Ramos (cell line): Measurements from ENCODE around the gene NTF4.

Experiments used
- in situ Hi-C: fragments of 300-500 bp; cut with MboI; formaldehyde crosslinking; loops from one replicate; pipeline ENCODE4 v1.14.3; 2022; ENCODE audit warnings: low sequenced_read_pairs; ENCODE audit not compliant: unreplicated experiment

The NTF4 gene

GRCh38 chr19:49064768-49065611 is at the start of gene NTF4:
Gene NTF4 (minus strand): TSS chr19:49064818. CDS start chr19:49061997, 2,821 bp downstream.
- in situ Hi-C loops: no loop called here

- in situ Hi-C loops: no loop called here
These were observed 49.4 kb upstream of the NTF4 start, which contains the start of gene LIN7B for GRCh38 chr19:49113762-49114629. Gene LIN7B (plus strand): TSS chr19:49114370. CDS start chr19:49114405, 35 bp downstream.

- in situ Hi-C loops: no loop called here
These were observed 46.8 kb upstream of the NTF4 start for GRCh38 chr19:49111218-49111998.

- in situ Hi-C loops: no loop called here
These were observed 45.9 kb upstream of the NTF4 start for GRCh38 chr19:49110567-49110966.

GRCh38 chr19:49109569-49110233 is 45.1 kb upstream of the NTF4 start:
- in situ Hi-C loops: no loop called here

- in situ Hi-C loops: no loop called here
These were observed 44.4 kb upstream of the NTF4 start for GRCh38 chr19:49109051-49109450.

GRCh38 chr19:49107625-49108459 is 43.2 kb upstream of the NTF4 start:
- in situ Hi-C loops: no loop called here

GRCh38 chr19:49106648-49107135 is 42.1 kb upstream of the NTF4 start:
- in situ Hi-C loops: no loop called here

GRCh38 chr19:49104229-49104864 is 39.7 kb upstream of the NTF4 start:
- in situ Hi-C loops: no loop called here

- in situ Hi-C loops: no loop called here
These were observed 38.9 kb upstream of the NTF4 start for GRCh38 chr19:49103331-49104085.

GRCh38 chr19:49102303-49102702 is 37.7 kb upstream of the NTF4 start:
- in situ Hi-C loops: no loop called here

- in situ Hi-C loops: no loop called here
These were observed 36.5 kb upstream of the NTF4 start for GRCh38 chr19:49101160-49101559.

- in situ Hi-C loops: loop anchor here (10.0 kb wide), 1 partner anchor 106 kb away; no protein-coding TSS in a partner anchor
These were observed 34.2 kb upstream of the NTF4 start for GRCh38 chr19:49098795-49099194.

GRCh38 chr19:49097453-49098288 is 33.1 kb upstream of the NTF4 start:
- in situ Hi-C loops: loop anchor here (10.0 kb wide), 1 partner anchor 107 kb away; no protein-coding TSS in a partner anchor

GRCh38 chr19:49094505-49095482 is 30.2 kb upstream of the NTF4 start:
- in situ Hi-C loops: loop anchor here (10.0 kb wide), 1 partner anchor 110 kb away; no protein-coding TSS in a partner anchor
